A673 (cell line): ENCODE measurements around the gene EHD1. TPM values are rescaled to one million over a fixed set of nuclear protein-coding genes. Genes with fewer than 3 reads are reported as not detected.

Source experiments
- BruUV-seq: library from RNA; stranded (reverse); fragments of 400-500 nt; replicated peaks from 2 replicates; lab custom pipeline; 2021; lab: Mats Ljungman, UMichigan
- CTCF ChIA-PET: fragments of 300-600 bp; sonication (Branson Sonifier 250); formaldehyde crosslinking; loops from one replicate; lab custom pipeline; 2022; ENCODE audit warnings: antibody characterized with exemption; lab: Charles Lee
- POLR2A ChIA-PET: fragments of 300-600 bp; sonication (Branson Sonifier 250); formaldehyde crosslinking; loops from one replicate; lab custom pipeline; 2022; ENCODE audit warnings: antibody characterized with exemption; ENCODE audit not compliant: low non-redundant PET; lab: Charles Lee
- DNase-seq: peaks from one replicate; pipeline ENCODE4 v3.0.0-alpha.2; 2015; ENCODE audit warnings: low spot score
- H3K27ac ChIP-seq: fragments of 200-600 bp; sonication (generic); 2 replicates; pipeline ENCODE4 v1.5.1; 2016; ENCODE audit warnings: mixed run types, low read depth, mild to moderate bottlenecking, mixed read lengths, antibody characterized with exemption, low read length; ENCODE audit not compliant: poor library complexity, severe bottlenecking
- H3K27me3 ChIP-seq: fragments of 200-600 bp; sonication (generic); replicated peaks from 2 replicates; pipeline ENCODE4 v1.6.1; 2017; ENCODE audit warnings: mixed run types, low read depth, mild to moderate bottlenecking, mixed read lengths, antibody characterized with exemption, low read length; ENCODE audit not compliant: insufficient read depth, poor library complexity
- H3K36me3 ChIP-seq: fragments of 200-600 bp; sonication (generic); 2 replicates; pipeline ENCODE4 v1.6.1; 2016; ENCODE audit warnings: mixed run types, mild to moderate bottlenecking, mixed read lengths, antibody characterized with exemption, low read length; ENCODE audit not compliant: insufficient read depth, poor library complexity, severe bottlenecking
- H3K4me1 ChIP-seq: fragments of 200-600 bp; sonication (generic); 2 replicates; pipeline ENCODE4 v1.6.1; 2017; ENCODE audit warnings: mixed run types, mild to moderate bottlenecking, mixed read lengths, antibody characterized with exemption, low read length; ENCODE audit not compliant: insufficient read depth, poor library complexity, severe bottlenecking
- H3K4me3 ChIP-seq: fragments of 200-600 bp; sonication (generic); 2 replicates; pipeline ENCODE4 v1.5.1; 2016; ENCODE audit warnings: low read depth, mixed run types, mild to moderate bottlenecking, mixed read lengths, low read length; ENCODE audit not compliant: poor library complexity, severe bottlenecking
- H3K9me3 ChIP-seq: fragments of 200-600 bp; sonication (generic); 2 replicates; pipeline ENCODE4 v1.6.1; 2016; ENCODE audit warnings: mixed run types, low read depth, mild to moderate bottlenecking, mixed read lengths, antibody characterized with exemption, low read length; ENCODE audit not compliant: poor library complexity, severe bottlenecking
- EZH2 ChIP-seq: fragments of 200-600 bp; sonication (generic); IDR thresholded peaks from 2 replicates; pipeline ENCODE4 v1.6.1; 2017; ENCODE audit warnings: borderline replicate concordance, low read depth, mild to moderate bottlenecking, mixed read lengths, antibody characterized with exemption, low read length; ENCODE audit not compliant: poor library complexity, severe bottlenecking
- intact Hi-C: fragments of 100-400 bp; cut with micrococcal nuclease; formaldehyde crosslinking; loops from one replicate; pipeline ENCODE4 v1.10.0; 2022; ENCODE audit not compliant: unreplicated experiment
- total RNA-seq: library from RNA; stranded (reverse); gene quantifications from 2 replicates; pipeline ENCODE4 v1.2.3, GENCODE V29; 2021
- TF ChIP-seq, protein P1 (sequence below): fragments of 300-800, 200-600 bp; sonication (generic); conservative IDR thresholded peaks from 2 replicates; pipeline ENCODE4 v1.5.1; 2017; ENCODE audit warnings: low read depth, mild to moderate bottlenecking, antibody characterized with exemption, low read length, moderate library complexity, mixed read lengths

Gene EHD1
- total RNA-seq, 1 experiment from 2014 or later = 63.1 TPM

DNA sequence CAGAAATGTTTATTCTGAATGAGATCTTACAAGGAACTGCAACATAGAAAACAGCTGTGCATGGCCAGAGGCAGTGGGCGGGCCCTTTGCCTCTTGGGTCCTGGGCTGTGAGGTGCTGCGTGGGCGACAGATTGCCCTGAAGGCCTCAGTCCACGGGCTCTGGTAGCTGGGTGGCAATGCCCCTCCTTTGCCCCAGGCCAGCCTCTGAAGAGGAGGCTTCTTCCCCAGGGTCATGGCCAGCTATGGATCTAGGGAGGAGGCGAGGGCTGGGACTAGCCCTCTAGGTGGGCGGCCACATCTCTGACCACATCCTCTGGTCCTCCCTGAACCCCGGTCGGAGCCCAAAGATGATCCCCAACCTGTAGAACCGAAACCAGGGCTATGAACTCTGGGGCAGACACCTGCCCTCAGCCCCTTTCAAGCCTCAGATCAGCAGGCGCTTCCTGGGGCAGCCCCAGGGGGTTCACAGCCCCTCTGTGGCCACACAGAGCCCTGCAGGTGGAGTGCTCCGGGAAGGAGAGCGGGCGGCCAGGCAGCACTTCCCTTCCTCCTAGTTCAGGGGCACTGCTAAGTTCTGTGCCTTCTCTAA, 27.3 kb downstream of the EHD1 start:
- no TSS peak for BruUV-seq
- no peak overlapping the region for H3K27ac ChIP-seq
- no peaks in the 10 kb centered on the region for H3K36me3 ChIP-seq
- H3K9me3 ChIP-seq = no peaks in the 10 kb centered on the region
- POLR2A ChIA-PET = no interaction called here
- no peak for DNase-seq
- no peak overlapping the region for H3K4me3 ChIP-seq
- TF ChIP-seq EZH2 = no peak
- TF ChIP-seq, protein P1, sequence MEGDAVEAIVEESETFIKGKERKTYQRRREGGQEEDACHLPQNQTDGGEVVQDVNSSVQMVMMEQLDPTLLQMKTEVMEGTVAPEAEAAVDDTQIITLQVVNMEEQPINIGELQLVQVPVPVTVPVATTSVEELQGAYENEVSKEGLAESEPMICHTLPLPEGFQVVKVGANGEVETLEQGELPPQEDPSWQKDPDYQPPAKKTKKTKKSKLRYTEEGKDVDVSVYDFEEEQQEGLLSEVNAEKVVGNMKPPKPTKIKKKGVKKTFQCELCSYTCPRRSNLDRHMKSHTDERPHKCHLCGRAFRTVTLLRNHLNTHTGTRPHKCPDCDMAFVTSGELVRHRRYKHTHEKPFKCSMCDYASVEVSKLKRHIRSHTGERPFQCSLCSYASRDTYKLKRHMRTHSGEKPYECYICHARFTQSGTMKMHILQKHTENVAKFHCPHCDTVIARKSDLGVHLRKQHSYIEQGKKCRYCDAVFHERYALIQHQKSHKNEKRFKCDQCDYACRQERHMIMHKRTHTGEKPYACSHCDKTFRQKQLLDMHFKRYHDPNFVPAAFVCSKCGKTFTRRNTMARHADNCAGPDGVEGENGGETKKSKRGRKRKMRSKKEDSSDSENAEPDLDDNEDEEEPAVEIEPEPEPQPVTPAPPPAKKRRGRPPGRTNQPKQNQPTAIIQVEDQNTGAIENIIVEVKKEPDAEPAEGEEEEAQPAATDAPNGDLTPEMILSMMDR = no peak
- H3K27me3 ChIP-seq = no peaks in the 10 kb centered on the region
- intact Hi-C loops = no loop called here
- H3K4me1 ChIP-seq = peaks cover 10% of the 10 kb centered on the region
- CTCF ChIA-PET = no interaction called here

DNA sequence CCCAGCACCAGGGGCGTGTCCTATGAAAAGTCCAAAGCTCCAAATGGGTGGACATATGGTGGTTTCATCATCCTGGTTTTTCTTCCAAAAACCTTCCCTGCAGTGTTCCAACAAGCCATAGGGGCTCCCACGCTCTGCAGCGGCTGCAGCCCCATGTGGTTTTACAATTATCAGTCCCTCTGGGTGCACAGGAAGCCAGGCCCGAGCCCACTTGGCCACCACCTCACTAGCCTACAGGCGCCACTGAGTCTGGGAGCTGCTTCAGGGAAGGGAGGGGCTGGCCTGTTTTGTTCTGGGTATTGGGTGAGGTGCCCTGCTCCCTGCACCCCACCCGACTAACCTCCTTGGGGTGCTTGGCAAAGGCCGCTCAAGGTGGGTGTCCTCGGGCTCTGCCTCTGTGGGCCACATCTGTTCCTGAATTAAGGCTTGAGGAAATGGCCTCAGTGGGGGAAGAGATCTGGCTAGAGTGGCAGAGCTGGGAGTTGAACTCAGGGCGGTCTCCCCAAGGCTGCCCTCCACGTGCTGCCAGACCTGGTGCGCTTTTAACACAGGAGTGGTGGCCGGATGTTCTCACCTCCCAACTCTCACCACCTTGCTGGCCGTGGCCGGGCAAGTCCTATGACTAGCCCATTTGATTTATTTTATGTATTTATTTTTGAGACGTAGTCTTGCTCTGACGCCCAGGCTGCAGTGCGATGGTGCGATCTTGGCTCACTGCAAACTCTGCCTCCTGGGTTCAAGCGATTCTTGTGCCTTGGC, 28.6 kb downstream of the EHD1 start:
- no peak for DNase-seq
- Histone ChIP-seq H3K27ac (no peak overlapping the region), H3K4me3 (no peak overlapping the region), H3K4me1 (peaks cover 2% of the 10 kb centered on the region), H3K9me3 (no peaks in the 10 kb centered on the region), H3K27me3 (no peaks in the 10 kb centered on the region), H3K36me3 (no peaks in the 10 kb centered on the region)
- POLR2A ChIA-PET = no interaction called here
- CTCF ChIA-PET = interaction anchor here (0.6 to 3.1 kb wide), 3 partner anchors 36 to 135 kb away, joined by 3 to 14 read pairs (median 5); no protein-coding TSS in a partner anchor
- TF ChIP-seq, protein P1 = no peak
- no peak for TF ChIP-seq EZH2
- no TSS peak for BruUV-seq
- intact Hi-C loops = loop anchor here (5.0 to 10.0 kb wide), 4 partner anchors 268 to 483 kb away; partner anchors contain the start of genes CDC42EP2, DPF2 and ZNHIT2

DNA sequence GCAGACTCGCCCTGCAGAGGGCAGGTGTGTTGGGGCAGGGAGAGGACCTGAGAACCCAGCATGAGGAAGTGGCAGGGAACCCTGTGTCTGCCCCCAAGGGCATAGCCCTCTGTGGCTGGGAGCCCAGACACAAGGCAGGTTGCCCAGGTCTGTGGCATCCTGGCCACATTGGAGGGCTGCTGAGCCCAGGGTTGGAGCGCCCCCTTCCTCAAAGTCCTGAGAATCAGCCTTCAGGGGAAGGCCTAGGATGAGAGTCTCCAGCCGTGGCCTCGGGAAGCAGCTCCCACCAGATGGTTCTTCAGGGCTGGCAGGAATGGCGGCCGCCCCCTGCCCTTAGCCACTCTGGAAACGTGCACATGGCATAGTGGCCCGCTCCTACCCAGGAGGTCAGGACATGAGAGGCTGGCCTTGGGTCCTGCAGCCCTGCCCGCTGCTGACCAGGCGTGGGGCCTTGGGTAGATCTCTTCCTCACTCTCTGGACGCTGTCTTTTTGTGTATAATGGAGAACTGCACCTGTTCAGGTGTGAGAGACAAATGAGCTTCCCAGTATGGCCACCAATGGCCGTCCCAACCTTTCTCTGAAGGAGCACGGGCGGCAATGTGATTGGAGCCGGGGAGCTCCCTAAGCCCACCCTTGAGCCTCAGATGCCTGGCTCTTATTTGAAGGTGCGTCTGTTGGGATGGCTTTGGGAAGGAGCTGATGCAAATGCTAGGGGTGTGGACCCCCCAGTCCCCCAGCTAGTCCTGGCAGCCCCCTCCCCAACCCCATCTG, 29.4 kb downstream of the EHD1 start:
- peaks cover under 1% of the 10 kb centered on the region for H3K4me1 ChIP-seq
- intact Hi-C loops = loop anchor here (5.0 to 10.0 kb wide), 4 partner anchors 268 to 483 kb away; partner anchors contain the start of genes CDC42EP2, DPF2 and ZNHIT2
- no peak overlapping the region for H3K4me3 ChIP-seq

More for the DNA sequence above, 29.4 kb downstream of the EHD1 start:
- no peak for TF ChIP-seq EZH2
- TF ChIP-seq, protein P1 = no peak; the same call in 1 of the 2 replicates
- DNase-seq = no peak
- H3K36me3 ChIP-seq = no peaks in the 10 kb centered on the region
- CTCF ChIA-PET = interaction anchor here (1.1 to 3.1 kb wide), 3 partner anchors 36 to 268 kb away, joined by 5 to 14 read pairs (median 7); partner anchors contain the start of gene ZNHIT2
- BruUV-seq = no TSS peak
- POLR2A ChIA-PET = no interaction called here
- H3K27ac ChIP-seq = no peak overlapping the region
- H3K27me3 ChIP-seq = no peaks in the 10 kb centered on the region
- H3K9me3 ChIP-seq = no peaks in the 10 kb centered on the region
